Endometrium (tissue), 2 donors: Measurements from ENCODE around the gene NFATC1.

Experiments used
- FAIRE-seq: peaks from 2 replicates; lab custom pipeline; 2012; peaks lifted over from hg19 to GRCh38; lab: Jason Lieb, UNC
- donor health status: control.
- donor health status: control.

The NFATC1 gene

GRCh38 chr18:79540161-79540903, 144.6 kb downstream of the NFATC1 start:
- FAIRE-seq = no peak

DNA sequence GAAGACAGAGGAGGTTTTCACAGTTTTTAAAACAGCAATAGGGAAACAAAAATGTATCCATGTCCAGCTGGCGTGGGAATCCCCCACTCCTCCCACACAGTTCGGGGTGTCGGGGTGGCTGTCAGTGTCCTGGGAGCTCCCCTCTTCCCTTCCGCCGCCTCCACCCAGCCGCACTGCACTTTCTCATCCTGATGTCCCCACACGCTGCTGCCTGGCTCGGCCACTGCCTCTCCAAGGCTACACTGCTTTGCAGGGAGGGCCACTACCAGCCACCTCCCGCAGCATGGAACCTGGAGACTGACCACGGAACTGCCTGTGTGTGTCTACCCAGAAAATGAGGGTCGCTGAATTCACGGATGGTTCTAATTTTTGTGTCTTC, 145.2 kb downstream of the NFATC1 start:
- FAIRE-seq = no peak

DNA sequence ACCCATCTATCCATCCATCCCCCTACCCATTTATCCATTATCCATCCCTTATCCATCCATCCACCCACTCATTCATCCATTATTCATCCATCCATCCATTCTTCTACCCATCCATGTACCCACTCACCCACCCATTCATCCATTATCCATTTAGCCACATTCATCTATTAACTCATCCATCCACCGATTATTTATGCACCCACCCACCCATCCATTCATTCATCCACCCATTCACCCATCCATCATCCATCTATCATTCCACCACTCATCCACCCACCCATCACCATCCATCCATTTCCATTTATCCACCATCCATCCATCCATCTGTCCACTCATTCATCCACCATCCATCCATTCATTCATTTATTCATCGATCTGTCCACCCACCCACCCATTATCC, 146.5 kb downstream of the NFATC1 start:
- FAIRE-seq = no peak

DNA sequence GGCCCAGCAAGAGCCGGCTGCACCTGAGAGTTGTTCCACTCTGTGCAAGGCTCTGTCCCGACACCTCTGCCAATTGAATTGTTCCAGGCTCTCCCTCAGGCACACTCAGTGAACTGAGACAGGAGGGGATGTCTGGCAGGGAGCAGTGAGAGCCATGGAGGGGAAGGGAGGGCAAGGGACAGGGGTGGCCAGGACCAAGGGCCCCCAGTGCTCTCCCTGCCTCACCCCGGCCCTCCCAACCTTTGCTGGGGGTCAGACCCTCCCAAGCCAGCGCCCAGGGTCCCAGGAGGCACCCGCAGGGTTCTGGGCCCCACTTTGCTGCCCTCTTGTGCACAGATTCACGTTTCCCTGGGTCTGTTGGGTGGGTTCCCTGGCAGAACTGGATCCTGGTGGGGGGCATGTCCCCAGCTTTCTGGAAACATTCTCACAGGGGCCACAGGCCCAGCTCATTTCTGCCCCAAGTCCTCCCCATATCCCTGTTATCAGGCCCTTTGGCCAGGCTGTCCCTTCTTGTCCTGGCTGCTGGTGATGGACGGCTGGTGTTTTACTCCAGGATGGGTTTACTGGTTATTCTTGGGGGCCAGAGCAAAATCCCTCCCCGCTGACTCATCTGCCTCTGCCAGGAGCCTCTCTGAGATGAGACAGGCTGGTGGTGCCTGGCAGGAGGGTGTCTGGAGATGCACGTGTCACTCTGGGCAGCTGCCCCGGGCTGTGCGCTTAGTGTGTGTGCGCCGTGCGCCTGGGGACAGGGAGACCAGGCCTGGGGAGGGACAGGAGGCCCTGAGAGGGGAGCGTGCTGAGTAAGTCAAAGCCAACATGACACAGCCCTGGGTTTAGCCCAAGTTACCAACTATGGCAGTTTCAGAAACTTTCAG, 147.4 kb downstream of the NFATC1 start:
- FAIRE-seq = no peak

DNA sequence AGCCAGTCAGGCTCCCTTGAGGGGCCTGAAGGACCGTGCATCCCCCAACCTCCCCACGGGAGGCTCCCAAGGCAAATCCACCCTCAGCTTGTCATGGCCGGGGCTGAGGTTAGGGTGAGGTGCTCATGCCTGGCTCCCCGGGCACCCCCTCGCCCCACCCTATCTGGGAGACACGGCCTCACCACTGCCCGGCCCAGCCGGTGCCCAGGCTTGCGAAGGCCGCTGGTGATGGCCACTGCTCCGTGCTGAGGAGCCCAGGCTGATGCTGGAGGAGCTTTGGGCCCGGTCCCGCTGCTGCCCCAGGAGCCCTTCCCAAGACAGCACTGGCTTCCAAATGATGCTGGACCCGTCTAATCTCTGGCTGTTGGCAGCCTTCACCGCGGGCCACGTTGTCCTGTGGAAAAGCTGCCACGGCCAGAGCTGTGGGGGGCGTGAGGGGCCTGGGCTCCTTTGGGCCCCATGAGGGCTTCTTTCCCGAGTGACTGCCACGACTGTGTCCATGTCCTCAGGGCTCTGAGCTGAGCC, 148.2 kb downstream of the NFATC1 start:
- FAIRE-seq = no peak

GRCh38 chr18:79544386-79544963, 148.7 kb downstream of the NFATC1 start:
- FAIRE-seq = no peak

- no peak for FAIRE-seq
These were observed 149.5 kb downstream of the NFATC1 start for GRCh38 chr18:79545255-79545654.

- FAIRE-seq = no peak
These were observed 150.0 kb downstream of the NFATC1 start for GRCh38 chr18:79545736-79546171.

DNA sequence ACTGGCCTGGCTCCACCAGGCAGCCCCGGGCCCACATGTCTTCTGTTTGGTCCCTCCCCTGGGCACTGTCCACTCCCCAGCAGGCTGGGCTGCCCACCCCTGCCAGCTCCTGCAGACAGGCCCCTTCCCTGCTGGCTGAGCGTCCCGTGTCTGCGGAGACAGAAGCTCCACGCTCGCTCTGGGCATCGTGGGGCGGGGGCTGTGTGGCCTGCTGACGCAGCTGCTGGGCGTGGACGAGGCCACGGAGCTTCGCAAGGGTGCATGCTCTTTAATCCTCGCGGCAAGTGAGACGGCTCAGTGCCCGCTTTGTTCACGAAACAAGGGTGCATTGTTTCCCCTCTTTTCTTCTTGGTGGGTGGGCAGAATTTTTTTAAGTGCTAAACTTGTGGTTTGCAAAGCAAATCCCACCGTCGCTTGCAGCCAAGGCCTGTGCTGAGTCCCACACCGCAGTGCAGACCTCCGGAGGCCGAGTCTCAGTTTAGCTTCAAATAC, 151.1 kb downstream of the NFATC1 start:
- no peak for FAIRE-seq

DNA sequence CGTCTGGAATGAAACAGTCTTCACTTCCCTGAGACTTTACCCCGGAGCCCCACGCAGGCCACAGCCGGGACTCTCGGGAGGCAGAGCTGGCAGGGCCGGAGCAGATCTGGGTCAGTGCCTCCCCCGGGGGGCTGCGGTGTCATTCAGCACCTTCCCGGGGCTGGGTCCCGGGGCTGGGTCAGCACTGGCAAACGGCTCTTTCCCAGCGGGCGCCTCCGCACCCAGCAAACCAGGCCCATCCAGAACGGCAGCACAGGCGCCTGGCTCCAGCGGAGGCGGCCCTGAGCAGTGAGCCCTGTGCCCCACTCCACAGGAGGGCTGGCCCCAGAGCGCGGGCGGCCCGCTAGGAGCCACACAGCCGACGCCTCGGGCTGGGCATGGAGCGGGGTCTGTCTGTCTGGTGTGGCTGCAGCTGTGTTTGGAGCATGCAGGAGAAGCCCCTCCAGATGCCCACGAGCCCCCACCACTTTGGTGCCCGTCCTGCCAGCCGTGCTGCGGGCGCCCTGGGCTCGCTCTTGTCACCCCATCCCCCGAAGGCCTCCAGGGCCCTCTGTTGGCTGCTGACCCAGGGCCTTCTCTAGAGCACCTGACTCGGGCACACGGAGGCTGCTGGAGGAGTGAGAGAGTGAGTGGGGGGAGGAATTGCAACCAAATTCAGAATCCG, 151.8 kb downstream of the NFATC1 start:
- FAIRE-seq = no peak

GRCh38 chr18:79548077-79548450, 152.3 kb downstream of the NFATC1 start:
- FAIRE-seq = no peak

DNA sequence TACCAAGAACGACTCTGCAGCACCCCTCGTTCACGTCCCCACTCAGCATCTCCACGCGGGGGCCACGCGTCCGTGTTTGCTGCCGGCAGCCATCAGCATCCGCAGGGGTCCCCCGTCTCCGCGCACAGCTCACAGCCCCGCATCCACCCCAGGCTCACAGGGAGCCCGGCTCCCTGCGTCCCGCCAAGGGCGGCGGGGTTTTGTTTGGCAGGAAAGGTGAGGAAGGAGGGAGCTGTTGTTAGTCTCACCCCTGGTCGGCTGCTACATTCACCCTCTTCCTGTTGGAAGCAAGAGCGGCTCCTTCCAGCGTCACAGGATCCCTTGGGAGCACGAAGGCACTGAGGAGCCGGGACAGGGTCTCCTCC, 152.9 kb downstream of the NFATC1 start:
- FAIRE-seq = no peak

DNA sequence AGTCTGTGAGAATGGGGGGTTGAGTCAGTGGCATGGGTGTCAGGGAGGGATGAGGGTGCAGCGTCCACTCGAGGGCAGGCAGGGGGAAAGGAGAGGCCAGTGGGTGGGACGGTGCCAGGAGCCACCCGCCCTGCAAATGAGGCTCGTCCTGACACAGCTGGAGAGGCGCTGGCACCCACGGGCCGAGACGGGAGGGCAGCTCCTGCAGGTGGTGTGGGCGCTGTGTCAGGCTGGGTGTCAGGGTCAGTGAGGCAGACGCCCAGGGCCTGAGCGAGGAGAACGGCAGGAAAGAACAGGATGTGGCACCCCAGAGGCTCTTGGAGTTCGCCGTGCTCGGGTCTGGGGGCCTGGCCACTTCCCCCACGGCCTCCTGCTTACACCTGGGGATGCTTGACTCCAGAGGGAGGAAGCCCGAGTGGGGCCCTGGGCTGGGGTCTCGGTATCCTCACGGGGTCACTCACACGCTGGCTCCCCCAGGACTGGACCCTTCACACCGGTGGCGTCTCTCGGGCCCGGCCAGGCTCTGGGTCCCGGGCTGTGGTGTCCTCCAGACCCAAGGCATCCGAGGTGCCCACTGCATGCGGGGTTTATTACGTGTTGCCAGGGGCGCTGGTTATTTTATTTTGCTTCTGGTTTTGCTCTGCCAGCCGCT, 153.4 kb downstream of the NFATC1 start:
- FAIRE-seq = no peak

GRCh38 chr18:79549638-79550000, 153.9 kb downstream of the NFATC1 start:
- FAIRE-seq = no peak

GRCh38 chr18:79552140-79552631, 156.5 kb downstream of the NFATC1 start:
- no peak for FAIRE-seq

DNA sequence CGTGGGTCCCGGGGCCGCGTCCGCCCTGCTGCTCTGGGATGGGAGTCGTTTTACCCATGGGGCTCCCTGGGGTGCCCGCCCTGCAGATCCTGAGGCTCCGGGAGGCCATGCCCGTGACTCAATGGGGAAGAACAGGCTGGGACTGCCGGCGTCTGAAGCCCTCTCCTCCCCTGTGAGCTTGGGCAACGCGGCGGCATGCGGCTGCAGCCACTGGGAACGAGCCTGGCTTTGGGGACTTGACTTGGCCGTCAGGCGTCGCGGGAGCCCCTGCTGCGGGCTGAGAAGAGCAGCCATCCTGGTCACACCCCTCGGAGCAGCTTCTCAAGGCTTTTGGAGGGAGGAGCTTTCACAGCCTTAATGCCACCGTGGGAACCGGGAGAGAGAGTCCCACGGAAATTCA, 157.0 kb downstream of the NFATC1 start:
- no peak for FAIRE-seq

GRCh38 chr18:79553154-79553553, 157.4 kb downstream of the NFATC1 start:
- FAIRE-seq = no peak

DNA sequence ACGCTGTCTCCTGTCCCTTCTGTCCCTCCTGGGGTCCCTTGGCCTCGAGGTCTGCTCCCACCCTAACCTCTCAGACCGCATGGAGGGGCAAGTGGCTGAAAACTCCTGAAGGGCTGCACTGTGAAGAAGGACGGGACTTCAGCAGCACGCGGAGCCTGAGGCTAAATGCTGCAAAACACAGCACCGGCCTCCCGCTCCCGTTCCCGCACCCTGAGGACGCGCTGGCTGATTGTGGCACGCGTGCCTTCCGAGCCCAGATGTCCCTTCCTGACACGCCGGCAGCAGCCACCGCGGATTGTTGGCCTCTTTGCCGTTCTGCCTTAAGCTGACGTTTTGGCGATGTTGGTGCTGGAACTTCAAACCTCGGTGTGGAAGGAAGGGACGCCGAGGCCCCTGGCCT, 158.0 kb downstream of the NFATC1 start:
- no peak for FAIRE-seq

- FAIRE-seq = no peak
These were observed 158.6 kb downstream of the NFATC1 start for GRCh38 chr18:79554321-79554720.

DNA sequence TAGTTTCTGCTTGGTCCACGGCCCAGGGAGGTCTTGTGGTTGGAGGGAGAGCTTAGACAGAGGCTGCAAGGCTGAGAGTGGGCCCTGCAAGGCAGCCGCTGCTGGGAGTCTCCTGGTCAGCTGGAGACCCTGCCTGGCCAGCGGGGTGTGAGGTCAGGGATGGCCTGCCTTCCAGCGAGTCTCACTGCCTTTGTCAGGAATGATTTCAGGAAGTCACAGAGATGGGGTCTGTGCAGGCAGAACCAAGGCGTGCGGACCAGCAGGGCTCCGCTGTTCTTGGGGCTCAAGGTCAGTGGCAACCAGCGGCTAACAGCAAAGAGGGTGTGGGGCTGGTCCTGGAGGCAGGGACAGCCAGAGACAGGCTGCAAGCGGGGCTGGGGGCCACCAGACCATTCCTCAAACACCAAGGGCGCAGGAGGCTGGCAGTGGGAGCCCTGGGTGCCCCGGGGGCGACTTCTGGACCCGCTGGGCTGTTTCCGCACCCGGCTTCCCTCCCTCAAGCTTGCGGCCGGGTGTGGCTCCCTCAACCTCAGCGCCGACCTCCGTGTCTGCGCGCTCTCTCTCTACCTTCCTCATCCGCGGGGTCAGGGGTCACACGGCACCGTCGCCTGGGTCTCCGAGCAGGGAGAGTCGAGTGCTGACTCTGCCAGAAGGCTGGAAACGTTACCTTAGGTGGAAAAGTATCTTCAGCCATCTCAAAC, 159.4 kb downstream of the NFATC1 start:
- FAIRE-seq = no peak

- FAIRE-seq = no peak
These were observed 160.2 kb downstream of the NFATC1 start for GRCh38 chr18:79555885-79556284.
